Left ventricle myocardium superior (tissue), 1 donor: ENCODE measurements around the gene CHAF1A. TPM values are rescaled to one million over a fixed set of nuclear protein-coding genes. Genes with fewer than 3 reads are reported as not detected.
A peak's percentile ranks its signal among the peaks of the same experiment; 100 is the strongest.

Experiments used
- ATAC-seq: fragments of 200-7000 bp; cut with Tn5 transposase; one replicate; pipeline ENCODE4 v1.9.1; 2020; ENCODE audit warnings: mild to moderate bottlenecking, moderate library complexity
- DNase-seq: peaks from one replicate; pipeline ENCODE4 v3.0.0-alpha.2; 2020
- intact Hi-C: fragments of 100-400 bp; cut with micrococcal nuclease; formaldehyde crosslinking; loops from one replicate; pipeline ENCODE4 v1.11.0; 2022
- total RNA-seq: library from RNA; stranded (reverse); fragmentation: NEBNext Ultra II Directional; extraction: Animal tissue kit (Norgen Biotek cat#: 25700); gene quantifications from one replicate; pipeline ENCODE4 v1.2.1, GENCODE V29; 2021
- donor health status: DM: no; HTN: yes; CAD: no; lungs with severe emphysema.

The CHAF1A gene
- total RNA-seq, 1 donor from 2014 or later: 7.2 TPM

DNA sequence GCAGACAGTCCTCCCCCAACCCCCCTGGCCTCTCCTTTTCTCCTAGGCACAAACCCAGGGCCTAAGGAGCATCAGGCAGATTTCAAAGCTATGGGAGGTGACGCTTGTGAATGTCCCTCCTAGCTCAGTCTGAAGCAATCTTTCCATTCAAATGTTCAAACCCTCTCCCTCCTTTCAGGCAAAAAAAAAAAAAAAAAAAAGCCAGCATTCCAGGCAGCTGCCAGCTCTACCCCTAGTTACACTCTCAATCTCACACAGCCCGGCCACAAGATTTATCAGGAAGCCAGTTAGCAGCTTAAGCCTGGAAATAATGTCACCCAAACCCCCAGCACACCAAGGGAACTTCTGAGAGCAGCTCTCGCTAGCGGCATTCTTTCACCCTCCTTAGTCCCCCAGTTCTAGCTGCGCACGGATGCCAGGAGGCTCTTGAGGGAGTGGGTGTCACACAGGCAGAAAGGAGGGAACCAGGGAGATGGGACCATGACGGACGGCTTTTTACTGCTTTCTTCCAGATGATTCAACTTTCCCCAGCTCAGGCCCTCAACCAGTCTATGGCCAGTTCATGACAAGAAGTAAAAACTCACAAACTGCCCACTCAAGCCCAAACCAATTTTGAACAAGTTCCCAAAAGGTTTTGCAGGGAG, 8.4 kb upstream of the CHAF1A start:
- intact Hi-C loops: no loop called here
- no peak for ATAC-seq
- DNase-seq: no peak

DNA sequence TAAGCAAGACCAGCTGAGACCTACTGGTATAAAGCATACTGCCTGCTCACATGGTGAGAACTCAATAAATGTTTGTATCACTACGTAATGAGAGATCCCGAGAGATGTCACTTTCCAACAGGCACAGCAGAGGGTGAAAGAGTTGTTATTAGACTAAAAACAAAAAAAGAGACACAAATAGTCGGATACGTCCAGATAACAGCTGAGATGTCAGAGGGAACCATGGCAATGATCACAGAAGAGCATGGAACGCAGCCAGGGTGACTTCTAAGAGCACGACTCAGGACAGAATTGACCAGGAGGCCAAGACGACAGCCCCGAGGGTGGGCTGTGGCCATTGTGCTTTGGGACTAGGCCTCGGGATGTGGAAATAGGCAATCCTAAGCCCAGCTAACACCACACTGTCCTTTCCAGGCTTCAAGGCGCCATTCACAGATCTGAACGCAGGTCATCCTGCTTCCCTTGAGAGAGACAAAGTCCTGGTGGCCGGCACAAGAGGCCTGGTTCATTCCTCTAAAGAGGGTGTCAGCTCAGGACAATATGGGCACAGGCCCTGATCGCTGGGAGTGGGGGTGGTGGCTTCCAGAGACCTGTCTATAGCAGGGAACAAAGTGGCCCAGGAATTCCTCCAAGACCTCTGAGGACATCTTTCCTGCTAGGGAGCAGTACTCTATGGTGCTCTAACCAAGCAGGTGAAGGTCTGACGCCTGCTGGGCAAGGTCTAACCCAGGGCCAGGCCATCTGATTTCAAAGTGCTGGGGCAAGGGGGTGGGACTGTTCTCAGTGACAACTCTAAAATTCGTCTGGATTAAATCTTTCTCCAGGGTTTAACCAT, 5.3 kb upstream of the CHAF1A start:
- no peak for ATAC-seq
- DNase-seq: no peak
- intact Hi-C loops: no loop called here

DNA sequence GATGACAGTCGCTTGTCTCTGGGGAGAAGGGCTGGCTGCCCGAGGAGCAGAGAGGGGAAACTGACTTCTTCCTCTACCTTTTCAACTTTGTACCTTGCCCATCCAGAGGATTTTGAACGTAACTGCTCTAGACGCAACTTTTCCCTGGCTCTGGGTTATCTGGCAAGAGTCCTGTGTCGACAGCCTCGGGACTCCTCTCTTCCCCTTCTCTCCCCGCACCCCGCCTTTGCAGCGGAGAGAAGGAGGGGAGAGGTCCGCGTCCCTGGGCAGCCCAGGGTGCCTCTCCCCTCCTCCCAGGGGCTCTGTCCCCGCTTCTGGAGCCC, 2.7 kb upstream of the CHAF1A start:
- intact Hi-C loops: no loop called here
- ATAC-seq (peak; percentile 17), DNase-seq (no peak)

GRCh38 chr19:4400135-4400936, 2.1 kb upstream of the CHAF1A start, which contains the start of gene SH3GL1:
Gene SH3GL1, minus strand, starts transcription at chr19:4400547. Its CDS starts 179 bp downstream, at chr19:4400368.
- intact Hi-C loops: no loop called here
- DNase-seq (peak; percentile 95), ATAC-seq (peak; percentile 73)

DNA sequence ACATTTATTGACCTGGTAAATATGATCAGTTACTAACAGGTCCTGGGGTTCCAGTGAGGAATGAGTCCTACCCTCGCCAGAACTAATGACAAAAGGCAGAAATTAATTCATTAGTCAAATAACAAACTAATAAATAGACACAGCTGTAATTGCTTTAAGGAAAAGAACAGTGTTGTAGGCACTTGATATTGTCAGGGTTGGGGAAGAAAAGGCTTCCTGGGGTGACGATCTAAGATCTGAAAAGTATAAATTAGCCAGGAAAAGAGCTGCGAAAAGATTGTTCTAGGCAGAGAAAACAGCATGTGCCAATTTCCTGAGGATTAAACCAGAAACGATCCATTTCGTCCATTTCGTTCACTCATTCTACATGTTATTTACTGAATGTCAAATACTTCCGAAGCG, 670 bp upstream of the CHAF1A start:
- ATAC-seq (no peak), DNase-seq (no peak)
- intact Hi-C loops: no loop called here

GRCh38 chr19:4403005-4403761, 743 bp downstream of the CHAF1A start:
- intact Hi-C loops: no loop called here
- no peak for ATAC-seq
- DNase-seq: no peak

GRCh38 chr19:4405977-4406376, 3.5 kb downstream of the CHAF1A start:
- ATAC-seq (no peak), DNase-seq (no peak)
- intact Hi-C loops: no loop called here

- intact Hi-C loops: no loop called here
- ATAC-seq (no peak), DNase-seq (no peak)
These were observed 4.2 kb downstream of the CHAF1A start for GRCh38 chr19:4406626-4407025.

GRCh38 chr19:4409123-4409933, 6.9 kb downstream of the CHAF1A start:
- no peak for DNase-seq
- intact Hi-C loops: no loop called here
- ATAC-seq: no peak

DNA sequence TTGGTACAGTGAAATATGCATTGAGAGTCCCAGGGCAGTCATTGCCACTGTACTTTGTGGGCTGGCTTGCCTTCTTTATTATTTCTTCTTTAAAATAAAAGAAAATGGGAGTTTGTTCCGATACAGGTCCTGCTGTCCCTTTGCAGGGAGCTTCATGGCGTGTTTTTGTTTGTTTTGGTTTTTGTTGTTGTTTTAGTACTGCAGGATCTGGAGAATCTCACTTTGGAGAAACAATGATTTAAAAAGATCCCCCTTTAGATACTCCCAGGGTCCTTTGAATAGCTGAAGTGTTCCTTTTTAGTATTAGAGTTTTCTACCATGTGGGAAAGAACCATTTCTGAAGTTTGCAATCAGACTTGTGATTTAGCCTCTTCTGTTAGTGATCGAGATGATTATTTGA, 11.1 kb downstream of the CHAF1A start:
- ATAC-seq (no peak), DNase-seq (no peak)
- intact Hi-C loops: no loop called here

DNA sequence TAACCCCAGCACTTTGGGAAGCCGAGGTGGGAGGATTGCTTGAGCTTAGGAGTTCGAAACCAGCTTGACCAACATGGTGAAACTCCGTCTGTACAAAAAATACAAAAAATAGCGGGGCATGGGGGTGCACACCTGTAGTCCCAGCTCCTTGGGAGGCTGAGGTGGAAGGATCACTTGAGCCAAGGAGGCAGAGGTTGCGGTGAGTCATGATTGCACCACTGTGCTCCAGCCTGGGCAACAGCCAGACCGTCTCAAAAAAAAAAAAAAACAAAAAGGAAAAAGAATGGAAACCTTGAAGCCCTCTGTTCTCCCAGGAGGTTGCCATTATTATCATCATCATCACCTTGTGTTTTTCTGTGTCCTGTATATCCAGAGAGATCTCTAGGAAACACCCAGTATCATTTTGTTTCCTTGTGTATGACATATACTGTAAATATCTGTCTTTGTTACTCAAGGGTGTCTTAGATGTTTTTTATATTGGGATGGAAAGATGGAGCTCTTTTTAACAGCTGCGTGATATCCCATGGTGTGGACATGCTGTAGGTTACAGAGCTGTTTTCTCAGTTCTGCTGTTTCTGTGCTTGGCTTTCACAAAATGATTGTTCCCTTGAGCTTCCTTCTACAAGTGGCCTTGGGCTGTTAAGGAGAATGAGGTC, 11.8 kb downstream of the CHAF1A start:
- intact Hi-C loops: no loop called here
- DNase-seq (no peak), ATAC-seq (peak; percentile 56)

DNA sequence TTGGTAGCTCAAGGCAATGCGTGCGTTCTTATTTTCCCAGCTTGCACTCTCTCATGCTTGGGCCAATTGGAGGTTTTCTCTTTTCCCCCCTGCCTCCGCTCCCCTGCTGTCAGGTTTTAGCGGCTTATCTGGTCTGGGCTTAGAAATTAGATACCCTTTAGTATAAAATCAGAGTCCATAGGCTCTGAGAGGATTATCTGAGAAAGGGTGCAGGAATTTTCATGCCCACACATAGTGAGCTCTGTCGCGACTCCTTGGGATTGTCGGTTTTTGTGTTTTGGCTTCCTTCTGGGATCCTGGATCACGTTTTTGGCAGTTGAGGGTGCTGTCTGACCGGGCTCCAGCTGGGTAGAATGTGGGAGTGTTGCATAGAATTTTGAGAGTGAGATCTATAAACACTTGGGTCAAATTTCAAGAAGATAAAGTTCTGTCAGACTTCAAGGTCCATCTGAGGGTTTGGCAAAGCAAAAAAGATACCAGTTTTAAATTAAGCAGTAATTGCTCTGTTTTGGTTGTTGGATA, 12.4 kb downstream of the CHAF1A start:
- DNase-seq (no peak), ATAC-seq (peak; percentile 21)
- intact Hi-C loops: no loop called here

GRCh38 chr19:4415352-4415751, 12.9 kb downstream of the CHAF1A start:
- intact Hi-C loops: no loop called here
- peak; percentile 22 for ATAC-seq
- no peak for DNase-seq

DNA sequence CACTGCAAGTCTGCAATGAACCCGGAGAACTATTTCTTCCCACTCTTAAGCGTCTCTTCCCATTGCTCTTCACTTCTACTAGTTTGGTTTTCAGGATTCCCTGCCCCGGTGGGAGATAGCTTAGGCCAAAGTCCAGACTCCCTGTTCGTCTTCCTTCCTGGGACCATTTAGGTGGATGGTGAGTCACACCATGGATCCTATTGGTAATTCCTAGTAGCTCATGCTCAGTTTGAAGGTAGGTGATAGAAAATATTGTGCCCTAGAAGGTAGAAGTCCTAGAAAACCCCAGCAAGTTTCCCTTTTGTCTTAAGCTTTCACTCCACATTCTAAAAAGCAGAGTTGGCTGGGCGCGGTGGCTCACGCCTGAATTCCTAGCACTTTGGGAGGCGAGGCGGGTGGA, 13.8 kb downstream of the CHAF1A start:
- intact Hi-C loops: no loop called here
- no peak for ATAC-seq
- no peak for DNase-seq

- ATAC-seq (no peak), DNase-seq (no peak)
- intact Hi-C loops: no loop called here
These were observed 21.1 kb downstream of the CHAF1A start for GRCh38 chr19:4423416-4424126.

DNA sequence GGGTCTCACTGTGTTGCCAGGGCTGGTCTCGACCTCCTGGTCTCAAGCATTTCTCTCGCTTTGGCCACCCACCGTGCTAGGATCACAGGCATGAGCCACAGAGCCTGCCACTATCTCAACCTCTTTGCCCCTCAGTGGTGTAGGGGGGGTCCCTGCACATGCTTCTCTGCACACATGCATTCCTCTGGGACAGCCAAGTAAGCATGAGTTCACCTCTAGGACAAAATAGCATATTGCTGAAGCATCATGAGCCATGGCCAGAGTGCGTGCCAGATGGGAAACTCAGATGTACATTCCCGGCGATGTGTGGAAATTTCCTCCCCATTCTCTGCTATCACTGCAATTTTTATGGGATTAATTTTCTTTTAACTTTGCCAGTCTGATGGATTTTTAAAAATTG, 23.1 kb downstream of the CHAF1A start:
- DNase-seq (no peak), ATAC-seq (no peak)
- intact Hi-C loops: no loop called here

DNA sequence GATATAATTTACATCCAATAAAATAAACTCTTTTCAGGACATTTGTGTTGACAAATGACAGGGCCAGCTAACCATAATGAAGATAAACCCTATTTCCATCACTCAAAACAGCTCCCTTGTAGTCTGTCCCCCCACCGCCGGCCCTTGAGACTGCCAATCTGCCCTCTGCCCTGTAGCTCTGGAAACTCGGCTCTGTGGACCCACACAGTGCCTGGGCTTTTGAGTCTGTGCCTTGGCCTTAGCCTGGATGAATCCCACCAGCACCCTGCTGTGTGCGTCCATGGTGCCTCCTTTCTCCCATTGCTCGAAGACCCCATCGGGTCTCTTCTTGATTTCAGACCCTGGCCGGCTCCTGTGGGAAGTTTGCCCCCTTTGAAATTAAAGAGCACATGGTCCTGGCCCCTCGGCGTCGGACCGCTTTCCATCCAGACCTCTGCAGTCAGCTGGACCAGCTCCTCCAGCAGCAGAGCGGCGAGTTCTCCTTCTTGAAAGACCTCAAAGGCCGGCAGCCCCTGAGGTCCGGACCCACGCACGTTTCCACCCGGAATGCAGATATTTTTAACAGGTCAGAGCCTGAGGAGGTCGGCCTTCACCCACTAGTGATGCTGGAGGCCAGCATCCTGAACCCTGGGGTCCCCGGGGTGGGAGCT, 26.0 kb downstream of the CHAF1A start:
- ATAC-seq (no peak), DNase-seq (no peak)

More for the DNA sequence above, 26.0 kb downstream of the CHAF1A start:
- intact Hi-C loops: no loop called here
